Measurements from ENCODE around the gene HMGCL. TPM values are rescaled to one million over a fixed set of nuclear protein-coding genes. Genes with fewer than 3 reads are reported as not detected.

Gene HMGCL
- total and polyA plus RNA-seq, 2 of the 13 experiments (the other 11 are each of a cell fraction or from before 2014, with no cell fraction given), result 21.3 to 41.4 TPM

DNA sequence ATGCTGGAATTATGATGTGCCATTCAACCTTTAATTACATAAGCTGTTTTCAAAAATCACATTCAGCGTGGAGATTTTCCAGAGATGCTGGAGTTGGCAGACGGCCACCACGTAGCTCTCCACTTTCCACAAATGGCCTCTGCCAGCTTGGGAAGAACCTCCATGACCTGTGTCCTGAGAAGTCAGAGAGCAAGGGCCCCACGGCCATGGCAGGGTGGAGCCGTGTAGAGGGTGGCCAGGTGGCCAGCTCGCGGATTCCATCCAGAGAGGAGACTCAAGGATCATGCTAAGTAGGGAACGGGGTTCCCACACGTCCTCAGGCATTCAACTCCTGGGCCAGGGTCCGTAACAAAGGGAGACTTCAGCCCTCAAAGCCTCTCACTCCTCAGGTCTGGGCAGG, 23.4 kb downstream of the HMGCL start:
- in situ Hi-C loops (cut with HindIII; ENCODE audit: extremely low pct_ligation_motif_present, low pct_unique_long_range_greater_than_20kb), result no loop called here
- H3K9ac ChIP-seq (ENCODE audit: insufficient read depth, low read depth, low read length), result peak overlapping the region; percentile 10; the same call in 1 of the 2 replicates
- POLR2A ChIA-PET, result interaction anchor here (0.5 to 10.9 kb wide), 10 partner anchors 9 to 115 kb away, joined by 3 to 154 read pairs (median 10); partner anchors contain the start of genes FUCA1, HMGCL, LYPLA2 and PITHD1

GRCh38 chr1:23801338-23801748, 23.9 kb downstream of the HMGCL start:
- Histone ChIP-seq H3K36me3 (replicated peaks in 1 of 2; ENCODE audit: control insufficient read depth in 1 of 2, insufficient read depth in 2 of 2, low read length in 2 of 2) (peaks cover 4 to 24% of the 10 kb centered on the region in 2 experiments; a peak in 4 of 5 replicates), H3K9ac (ENCODE audit: insufficient read depth, low read depth, low read length) (peak overlapping the region; percentile 93), H3K79me2 (ENCODE audit: insufficient read depth, low read length) (peaks cover 9% of the 10 kb centered on the region), H3K4me1 (ENCODE audit: insufficient read depth, low read length) (peaks cover 73% of the 10 kb centered on the region), H3K27ac (ENCODE audit: extremely low read length, insufficient read depth, low read length) (peak overlapping the region; percentile 95), H3K27me3 (ENCODE audit: control insufficient read depth in 1 of 2, insufficient read depth in 2 of 2, low read length in 2 of 2) (no peaks in the 10 kb centered on the region; a peak in 1 of 5 replicates), H3K4me2 (ENCODE audit: low read depth, low read length) (peak overlapping the region; percentile 97), H4K20me1 (ENCODE audit: insufficient read depth, low read length) (peaks cover 5% of the 10 kb centered on the region; the same call in 1 of the 2 replicates), H2AFZ (ENCODE audit: low read length) (no peak overlapping the region), H3K9me3 (ENCODE audit: low read length) (no peaks in the 10 kb centered on the region), H3K4me3 (replicated peaks in 1 of 3; ENCODE audit: insufficient read depth in 1 of 3, low read depth in 2 of 3, low read length in 3 of 3) (peak overlapping the region; percentile 65 to 92 (median 90))
- in situ Hi-C loops (cut with HindIII; ENCODE audit: extremely low pct_ligation_motif_present, low pct_unique_long_range_greater_than_20kb) (no loop called here), intact Hi-C loops (cut with micrococcal nuclease; ENCODE audit: unreplicated experiment) (loop anchor here (5.0 kb wide), 1 partner anchor 66 kb away; the partner anchor contains the start of gene FUCA1)
- ChIA-PET POLR2A (interaction anchor here (0.5 to 10.9 kb wide), 10 partner anchors 9 to 220 kb away, joined by 3 to 154 read pairs (median 10); partner anchors contain the start of genes FUCA1, HMGCL, LYPLA2 and PITHD1), CTCF (ENCODE audit: low intra/inter-chr PET ratio, low total read pairs) (no interaction called here)
- TSS peak; percentile 42 for BruUV-seq (replicated peaks)
- DNase-seq (ENCODE audit: low spot score), result no peak
- FAIRE-seq, result no peak
- peak; percentile 16 for ATAC-seq
- WGBS (ENCODE audit: low lambda C conversion rate), result 5% methylated on average over 13 of the region's 19 CpGs
- TF ChIP-seq TGIF2 (CRISPR knock-in tag; IDR thresholded peaks at IDR 0.05), result no peak
- 0 out of 2 replicates have a peak, but pooled peaks have one; percentile 5 for TF ChIP-seq ZNF800 (CRISPR knock-in tag; IDR thresholded peaks at IDR 0.05)
- no peak for TF ChIP-seq JUND (CRISPR knock-in tag; IDR thresholded peaks at IDR 0.05)
- TF ChIP-seq NFYC (CRISPR knock-in tag; IDR thresholded peaks at IDR 0.05), result no peak
- TF ChIP-seq IRX3 (CRISPR knock-in tag; IDR thresholded peaks at IDR 0.05; ENCODE audit: borderline replicate concordance, low read depth), result no peak
- no peak for TF ChIP-seq REPIN1 (CRISPR knock-in tag; IDR thresholded peaks at IDR 0.05; ENCODE audit: borderline replicate concordance, low read depth)
- no peak for TF ChIP-seq EHMT2 (IDR thresholded peaks at IDR 0.05; ENCODE audit: borderline replicate concordance, low read depth, low read length)
- 0 out of 2 replicates have a peak, but pooled peaks have one; percentile 14 for TF ChIP-seq GTF3A (CRISPR knock-in tag; conservative IDR thresholded peaks at IDR 0.05)
- no peak for TF ChIP-seq CENPX (CRISPR knock-in tag; IDR thresholded peaks at IDR 0.05)
- no peak for TF ChIP-seq ZNF772 (CRISPR knock-in tag; IDR thresholded peaks at IDR 0.05)
- TF ChIP-seq ZNF253 (CRISPR knock-in tag; IDR thresholded peaks at IDR 0.05; ENCODE audit: borderline replicate concordance), result no peak
- no peak for TF ChIP-seq MBNL3 (CRISPR knock-in tag; conservative IDR thresholded peaks at IDR 0.05)
- no peak for TF ChIP-seq DNMT3B (CRISPR knock-in tag; conservative IDR thresholded peaks at IDR 0.05)
- TF ChIP-seq, protein P1, sequence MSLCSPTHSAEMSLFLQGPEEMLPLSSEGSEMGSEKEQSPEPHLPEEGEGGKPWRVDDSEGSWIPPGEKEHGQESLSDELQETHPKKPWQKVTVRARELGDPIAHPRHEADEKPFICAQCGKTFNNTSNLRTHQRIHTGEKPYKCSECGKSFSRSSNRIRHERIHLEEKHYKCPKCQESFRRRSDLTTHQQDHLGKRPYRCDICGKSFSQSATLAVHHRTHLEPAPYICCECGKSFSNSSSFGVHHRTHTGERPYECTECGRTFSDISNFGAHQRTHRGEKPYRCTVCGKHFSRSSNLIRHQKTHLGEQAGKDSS (CRISPR knock-in tag; IDR thresholded peaks at IDR 0.05; ENCODE audit: borderline replicate concordance, low read depth), result 0 out of 2 replicates have a peak, but pooled peaks have one; percentile 17
- TF ChIP-seq POLR2AphosphoS5 (IDR thresholded peaks at IDR 0.05; ENCODE audit: low read depth, low read length), result no peak

More for the DNA sequence above, 23.4 kb downstream of the HMGCL start:
- peak; percentile 49; the same call in 1 of the 2 replicates for TF ChIP-seq ZBTB38 (CRISPR knock-in tag; IDR thresholded peaks at IDR 0.05)
- no peak for TF ChIP-seq NFIC (IDR thresholded peaks at IDR 0.05; ENCODE audit: low read length)
- DNase-seq (ENCODE audit: low spot score) (no peak), ATAC-seq (no peak), FAIRE-seq (no peak)
- H4K20me1 ChIP-seq (ENCODE audit: insufficient read depth, low read length), result peaks cover 5% of the 10 kb centered on the region; the same call in 1 of the 2 replicates
- H3K27me3 ChIP-seq (ENCODE audit: control insufficient read depth in 1 of 2, insufficient read depth in 2 of 2, low read length in 2 of 2), result no peaks in the 10 kb centered on the region; a peak in 1 of 5 replicates
- no peak overlapping the region for H2AFZ ChIP-seq (ENCODE audit: low read length)
- no peaks in the 10 kb centered on the region for H3K9me3 ChIP-seq (ENCODE audit: low read length)
- peaks cover 9% of the 10 kb centered on the region for H3K79me2 ChIP-seq (ENCODE audit: insufficient read depth, low read length)
- peak overlapping the region; percentile 95 for H3K27ac ChIP-seq (ENCODE audit: extremely low read length, insufficient read depth, low read length)
- 57% methylated on average over 10 of the region's 10 CpGs for WGBS (ENCODE audit: low lambda C conversion rate)
- peaks cover 4 to 20% of the 10 kb centered on the region in 2 experiments; a peak in 4 of 5 replicates for H3K36me3 ChIP-seq (replicated peaks in 1 of 2; ENCODE audit: control insufficient read depth in 1 of 2, insufficient read depth in 2 of 2, low read length in 2 of 2)
- intact Hi-C loops (cut with micrococcal nuclease; ENCODE audit: unreplicated experiment), result loop anchor here (5.0 kb wide), 1 partner anchor 65 kb away; the partner anchor contains the start of gene FUCA1
- H3K4me3 ChIP-seq (replicated peaks in 1 of 3; ENCODE audit: insufficient read depth in 1 of 3, low read depth in 2 of 3, low read length in 3 of 3), result peak overlapping the region in 2 of 3 experiments; percentile 65 to 92; a peak in 3 of 6 replicates
- peaks cover 78% of the 10 kb centered on the region for H3K4me1 ChIP-seq (ENCODE audit: insufficient read depth, low read length)
- CTCF ChIA-PET (ENCODE audit: low intra/inter-chr PET ratio, low total read pairs), result no interaction called here
- peak overlapping the region; percentile 97 for H3K4me2 ChIP-seq (ENCODE audit: low read depth, low read length)
- BruUV-seq (replicated peaks), result no TSS peak
